OCI-LY7 (cell line): ENCODE data around the gene SOX2.

Source experiments
- CTCF ChIP-seq: fragments of 200-600 bp; sonication (generic); conservative IDR thresholded peaks from 2 replicates; pipeline ENCODE4 v1.5.1; 2014; ENCODE audit warnings: mild to moderate bottlenecking, antibody characterized with exemption, low read length, moderate library complexity, mixed read lengths
- EZH2phosphoT487 ChIP-seq: fragments of 200-600 bp; sonication (generic); IDR thresholded peaks from 2 replicates; pipeline ENCODE4 v1.6.1; 2018; ENCODE audit warnings: low read depth, borderline replicate concordance, mild to moderate bottlenecking, mixed run types, antibody characterized with exemption, low read length, moderate library complexity, mixed read lengths

DNA sequence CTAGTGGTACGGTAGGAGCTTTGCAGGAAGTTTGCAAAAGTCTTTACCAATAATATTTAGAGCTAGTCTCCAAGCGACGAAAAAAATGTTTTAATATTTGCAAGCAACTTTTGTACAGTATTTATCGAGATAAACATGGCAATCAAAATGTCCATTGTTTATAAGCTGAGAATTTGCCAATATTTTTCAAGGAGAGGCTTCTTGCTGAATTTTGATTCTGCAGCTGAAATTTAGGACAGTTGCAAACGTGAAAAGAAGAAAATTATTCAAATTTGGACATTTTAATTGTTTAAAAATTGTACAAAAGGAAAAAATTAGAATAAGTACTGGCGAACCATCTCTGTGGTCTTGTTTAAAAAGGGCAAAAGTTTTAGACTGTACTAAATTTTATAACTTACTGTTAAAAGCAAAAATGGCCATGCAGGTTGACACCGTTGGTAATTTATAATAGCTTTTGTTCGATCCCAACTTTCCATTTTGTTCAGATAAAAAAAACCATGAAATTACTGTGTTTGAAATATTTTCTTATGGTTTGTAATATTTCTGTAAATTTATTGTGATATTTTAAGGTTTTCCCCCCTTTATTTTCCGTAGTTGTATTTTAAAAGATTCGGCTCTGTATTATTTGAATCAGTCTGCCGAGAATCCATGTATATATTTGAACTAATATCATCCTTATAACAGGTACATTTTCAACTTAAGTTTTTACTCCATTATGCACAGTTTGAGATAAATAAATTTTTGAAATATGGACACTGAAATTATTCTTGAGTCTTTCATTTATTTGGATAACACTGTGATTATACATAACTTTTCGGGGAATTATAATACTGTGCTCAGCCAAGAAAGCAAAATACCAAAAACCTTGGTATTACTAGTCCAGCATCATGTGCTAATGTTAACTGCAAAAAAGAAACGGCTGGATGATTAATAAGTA is 2.2 kb downstream of the SOX2 start:
- no peak for TF ChIP-seq EZH2phosphoT487
- TF ChIP-seq CTCF = no peak
